MM.1S (cell line): ENCODE results near the gene CASKIN1.
A peak's percentile ranks its signal among the peaks of the same experiment; 100 is the strongest.

Experiments
- DNase-seq: peaks from one replicate; pipeline ENCODE4 v3.0.0-alpha.2; 2015
- H2AFZ ChIP-seq: fragments of 300-600 bp; sonication (generic); 2 replicates; pipeline ENCODE4 v1.6.0; 2016; ENCODE audit warnings: antibody characterized with exemption, low read length
- H3F3A ChIP-seq: fragments of 300-600 bp; sonication (generic); 2 replicates; pipeline ENCODE4 v1.6.1; 2016; ENCODE audit warnings: mild to moderate bottlenecking, antibody characterized with exemption, low read length, moderate library complexity, mixed read lengths; ENCODE audit not compliant: insufficient read depth
- H3K27ac ChIP-seq: fragments of 300-600 bp; sonication (generic); 2 replicates; pipeline ENCODE4 v1.5.1; 2016; ENCODE audit warnings: mild to moderate bottlenecking, low read length
- H3K27me3 ChIP-seq: fragments of 300-600 bp; sonication (generic); replicated peaks from 2 replicates; pipeline ENCODE4 v1.6.0; 2016; ENCODE audit warnings: low read length; ENCODE audit not compliant: insufficient read depth
- H3K36me3 ChIP-seq: fragments of 300-600 bp; sonication (generic); replicated peaks from 2 replicates; pipeline ENCODE4 v1.6.1; 2016; ENCODE audit warnings: mild to moderate bottlenecking, low read length, mixed read lengths; ENCODE audit not compliant: insufficient read depth
- H3K4me1 ChIP-seq: fragments of 300-600 bp; sonication (generic); 2 replicates; pipeline ENCODE4 v1.6.1; 2016; ENCODE audit warnings: low read length, mixed read lengths
- H3K4me2 ChIP-seq: fragments of 300-600 bp; sonication (generic); 2 replicates; pipeline ENCODE4 v1.6.0; 2016; ENCODE audit warnings: low read depth, low read length
- H3K4me3 ChIP-seq: fragments of 300-600 bp; sonication (generic); 2 replicates; pipeline ENCODE4 v1.5.1; 2016; ENCODE audit warnings: low read length, mixed read lengths
- H3K79me2 ChIP-seq: fragments of 300-600 bp; sonication (generic); 2 replicates; pipeline ENCODE4 v1.6.1; 2016; ENCODE audit warnings: mixed run types, low read length, mixed read lengths
- H3K9ac ChIP-seq: fragments of 300-600 bp; sonication (generic); 2 replicates; pipeline ENCODE4 v1.6.1; 2016; ENCODE audit warnings: low read length, mixed read lengths
- H3K9me2 ChIP-seq: fragments of 300-600 bp; sonication (generic); replicated peaks from 2 replicates; pipeline ENCODE4 v1.6.1; 2016; ENCODE audit warnings: mild to moderate bottlenecking, low read length, mixed read lengths; ENCODE audit not compliant: insufficient read depth
- H3K9me3 ChIP-seq: fragments of 300-600 bp; sonication (generic); replicated peaks from 2 replicates; pipeline ENCODE4 v1.6.1; 2016; ENCODE audit warnings: mild to moderate bottlenecking, low read length, mixed read lengths; ENCODE audit not compliant: insufficient read depth
- H4K20me1 ChIP-seq: fragments of 300-600 bp; sonication (generic); 2 replicates; pipeline ENCODE4 v1.6.1; 2016; ENCODE audit warnings: mild to moderate bottlenecking, low read length, moderate library complexity, mixed read lengths; ENCODE audit not compliant: insufficient read depth
- EZH2 ChIP-seq: fragments of 300-600 bp; sonication (generic); optimal IDR thresholded peaks from 2 replicates; pipeline ENCODE3; 2017; ENCODE audit warnings: low read depth, mild to moderate bottlenecking, antibody characterized with exemption, low read length, mixed read lengths
- EZH2phosphoT487 ChIP-seq: fragments of 300-600 bp; sonication (generic); IDR thresholded peaks from 2 replicates; pipeline ENCODE4 v1.6.1; 2018; ENCODE audit warnings: antibody characterized with exemption, low read length
- TF ChIP-seq, protein P1 (sequence below): fragments of 300-600 bp; sonication (generic); IDR thresholded peaks from 2 replicates; pipeline ENCODE4 v1.5.1; 2016; ENCODE audit warnings: antibody characterized with exemption, low read length, mixed read lengths

Gene CASKIN1

DNA sequence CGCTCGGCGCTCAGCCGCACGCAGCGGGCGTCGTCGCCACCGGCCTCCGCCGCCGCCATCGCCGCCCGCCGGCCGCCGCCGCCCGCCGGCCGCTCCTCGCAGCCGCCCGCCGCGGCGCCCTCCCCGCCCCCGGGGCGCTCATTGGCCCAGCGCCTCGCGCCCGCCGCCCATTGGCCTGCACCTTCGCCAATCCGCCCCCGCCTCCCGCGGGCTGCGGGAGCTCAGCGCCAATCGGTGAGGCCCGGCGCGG lies 18.2 kb upstream of the CASKIN1 start, which contains the start of gene PGP:
Gene PGP, minus strand, starts transcription at position 122 of the 250 bp plus-strand sequence. Its CDS starts 63 bp downstream, at position 59.
- H3K79me2 ChIP-seq: peaks cover 17% of the 10 kb centered on the region
- no peaks in the 10 kb centered on the region for H3K9me2 ChIP-seq
- H3K9ac ChIP-seq: peak within 1 kb of the TSS; percentile 77
- no peaks in the 10 kb centered on the region for H3K36me3 ChIP-seq
- H3K4me1 ChIP-seq: peaks cover 7% of the 10 kb centered on the region
- peak within 1 kb of the TSS; percentile 98 for H2AFZ ChIP-seq
- H4K20me1 ChIP-seq: no peaks in the 10 kb centered on the region
- peak within 1 kb of the TSS; percentile 99 for H3K4me2 ChIP-seq
- H3K4me3 ChIP-seq: peak within 1 kb of the TSS; percentile 73
- DNase-seq: no peak
- no peaks in the 10 kb centered on the region for H3K9me3 ChIP-seq
- peak within 1 kb of the TSS; percentile 40; the same call in 1 of the 2 replicates for H3K27ac ChIP-seq
- H3F3A ChIP-seq: no peaks in the 10 kb centered on the region; the same call in 1 of the 2 replicates
- no peaks in the 10 kb centered on the region for H3K27me3 ChIP-seq
- TF ChIP-seq, protein P1, sequence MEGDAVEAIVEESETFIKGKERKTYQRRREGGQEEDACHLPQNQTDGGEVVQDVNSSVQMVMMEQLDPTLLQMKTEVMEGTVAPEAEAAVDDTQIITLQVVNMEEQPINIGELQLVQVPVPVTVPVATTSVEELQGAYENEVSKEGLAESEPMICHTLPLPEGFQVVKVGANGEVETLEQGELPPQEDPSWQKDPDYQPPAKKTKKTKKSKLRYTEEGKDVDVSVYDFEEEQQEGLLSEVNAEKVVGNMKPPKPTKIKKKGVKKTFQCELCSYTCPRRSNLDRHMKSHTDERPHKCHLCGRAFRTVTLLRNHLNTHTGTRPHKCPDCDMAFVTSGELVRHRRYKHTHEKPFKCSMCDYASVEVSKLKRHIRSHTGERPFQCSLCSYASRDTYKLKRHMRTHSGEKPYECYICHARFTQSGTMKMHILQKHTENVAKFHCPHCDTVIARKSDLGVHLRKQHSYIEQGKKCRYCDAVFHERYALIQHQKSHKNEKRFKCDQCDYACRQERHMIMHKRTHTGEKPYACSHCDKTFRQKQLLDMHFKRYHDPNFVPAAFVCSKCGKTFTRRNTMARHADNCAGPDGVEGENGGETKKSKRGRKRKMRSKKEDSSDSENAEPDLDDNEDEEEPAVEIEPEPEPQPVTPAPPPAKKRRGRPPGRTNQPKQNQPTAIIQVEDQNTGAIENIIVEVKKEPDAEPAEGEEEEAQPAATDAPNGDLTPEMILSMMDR: no peak
- TF ChIP-seq EZH2phosphoT487 (no peak), EZH2 (no peak)

DNA sequence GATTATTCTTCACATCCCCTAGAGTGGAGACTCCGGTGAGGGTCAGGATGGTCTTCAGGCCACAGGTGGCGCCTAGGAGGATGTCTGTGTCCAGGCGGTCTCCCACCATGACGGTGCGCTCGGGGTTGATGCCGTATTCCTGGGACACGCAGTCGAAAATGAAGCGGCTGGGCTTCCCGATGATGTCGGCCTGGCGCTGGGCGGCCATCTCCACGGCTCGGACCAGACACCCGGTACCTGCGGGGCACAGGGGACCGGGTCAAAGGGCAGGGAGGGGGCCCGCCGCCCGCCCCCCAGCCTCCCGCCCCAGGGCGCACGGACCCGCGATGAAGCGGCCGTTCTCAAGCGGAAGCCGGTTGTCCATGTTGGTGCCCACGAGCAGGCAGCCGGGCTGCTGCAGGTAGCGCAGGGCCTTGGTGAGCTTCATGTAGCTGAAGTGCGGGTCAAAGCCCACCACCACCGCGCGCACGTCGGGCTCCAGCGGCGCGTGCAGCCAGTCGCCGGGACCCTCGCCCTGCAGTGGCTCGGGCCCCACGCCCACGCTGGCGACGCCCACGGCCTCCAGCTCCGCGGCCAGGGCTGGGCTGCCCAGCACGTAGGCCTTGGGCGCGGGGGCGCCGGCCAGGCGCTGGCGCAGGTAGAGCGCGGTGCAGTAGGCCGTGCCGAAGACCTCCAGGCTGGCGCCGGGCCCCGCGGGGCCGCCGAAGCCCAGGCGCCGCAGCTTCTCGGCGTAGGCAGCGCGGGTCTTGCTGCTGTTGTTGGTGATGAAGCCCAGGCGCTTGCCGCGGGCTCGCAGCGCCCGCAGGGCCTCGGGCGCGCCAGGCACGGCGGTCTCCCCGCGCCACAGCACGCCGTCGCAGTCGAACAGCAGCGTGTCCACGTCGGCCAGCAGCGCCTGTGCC lies 17.7 kb upstream of the CASKIN1 start:
- Histone ChIP-seq H3K4me3 (peak overlapping the region; percentile 73), H3F3A (no peaks in the 10 kb centered on the region; the same call in 1 of the 2 replicates), H3K4me1 (peaks cover 7% of the 10 kb centered on the region), H3K9me2 (no peaks in the 10 kb centered on the region), H3K36me3 (no peaks in the 10 kb centered on the region), H3K9ac (peak overlapping the region; percentile 68), H3K27ac (no peak overlapping the region), H3K4me2 (peak overlapping the region; percentile 95), H4K20me1 (no peaks in the 10 kb centered on the region), H2AFZ (no peak overlapping the region), H3K9me3 (no peaks in the 10 kb centered on the region), H3K27me3 (no peaks in the 10 kb centered on the region), H3K79me2 (peaks cover 17% of the 10 kb centered on the region)
- DNase-seq: no peak
- TF ChIP-seq, protein P1: no peak
- TF ChIP-seq EZH2phosphoT487 (no peak), EZH2 (no peak)

DNA sequence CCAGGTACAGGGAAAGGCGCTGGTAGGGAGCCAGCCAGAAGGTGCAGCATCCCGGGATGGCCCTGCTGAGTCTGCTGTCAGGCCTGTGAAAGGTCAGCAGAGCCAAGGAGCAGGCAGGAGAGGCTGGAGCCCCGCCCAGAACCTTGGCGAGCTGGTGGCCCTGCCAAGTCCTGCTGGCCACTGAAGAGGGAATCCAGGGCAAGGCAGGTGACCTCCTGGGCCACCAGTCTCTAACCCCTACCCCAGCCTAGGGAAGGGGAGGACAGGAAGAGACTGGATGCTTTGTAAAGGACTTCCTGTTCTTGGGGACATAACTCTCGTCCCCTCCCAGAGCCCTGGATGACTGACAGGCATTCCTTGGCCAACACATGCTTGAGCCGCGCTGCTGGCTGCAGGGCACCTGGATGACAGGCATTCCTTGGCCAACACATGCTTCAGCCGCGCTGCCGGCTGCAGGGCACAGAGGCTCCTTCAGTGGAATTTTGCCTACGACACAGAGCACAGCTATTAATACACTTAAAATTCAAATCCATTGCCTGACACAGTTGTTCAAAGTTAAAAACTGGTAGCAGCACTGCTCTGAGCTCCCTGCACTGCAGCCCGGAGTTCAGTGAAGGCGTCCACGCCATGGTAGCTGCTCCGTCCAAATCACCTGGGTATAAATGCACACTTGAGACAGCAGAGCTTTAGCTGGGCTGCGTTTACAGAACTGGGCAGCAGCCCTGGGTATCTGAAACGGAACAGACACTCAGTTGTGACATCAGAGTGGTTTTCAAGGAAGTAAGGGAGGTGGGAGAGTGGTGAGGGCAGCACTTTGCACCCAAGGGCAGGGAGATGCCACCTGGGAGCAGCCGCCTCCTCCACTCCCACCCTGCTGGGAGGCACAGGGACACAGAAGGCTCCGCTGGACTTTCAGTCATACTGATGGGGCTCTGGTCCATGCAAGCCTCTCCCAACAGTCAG lies 16.2 kb upstream of the CASKIN1 start:
- Histone ChIP-seq H3K36me3 (no peaks in the 10 kb centered on the region; the same call in 1 of the 2 replicates), H3K27ac (no peak overlapping the region)
- DNase-seq: no peak

More for the DNA sequence above, 16.2 kb upstream of the CASKIN1 start:
- no peaks in the 10 kb centered on the region for H3K9me3 ChIP-seq
- H3K27me3 ChIP-seq: no peaks in the 10 kb centered on the region
- H4K20me1 ChIP-seq: no peaks in the 10 kb centered on the region
- peak overlapping the region; percentile 58; the same call in 1 of the 2 replicates for H3K9ac ChIP-seq
- TF ChIP-seq EZH2: no peak
- TF ChIP-seq, protein P1: no peak
- no peak for TF ChIP-seq EZH2phosphoT487
- no peaks in the 10 kb centered on the region for H3K9me2 ChIP-seq
- no peaks in the 10 kb centered on the region; the same call in 1 of the 2 replicates for H3F3A ChIP-seq
- no peak overlapping the region for H2AFZ ChIP-seq
- H3K4me1 ChIP-seq: peaks cover 7% of the 10 kb centered on the region
- peak overlapping the region; percentile 73 for H3K4me3 ChIP-seq
- H3K79me2 ChIP-seq: peaks cover 23% of the 10 kb centered on the region
- H3K4me2 ChIP-seq: peak overlapping the region; percentile 95
